ENCODE data around the gene NFYC. TPM values are rescaled to one million over a fixed set of nuclear protein-coding genes. Genes with fewer than 3 reads are reported as not detected.

The NFYC gene
- total RNA-seq, 4 donors from 2014 or later: 39.9 to 43.3 (median 41.8) TPM

DNA sequence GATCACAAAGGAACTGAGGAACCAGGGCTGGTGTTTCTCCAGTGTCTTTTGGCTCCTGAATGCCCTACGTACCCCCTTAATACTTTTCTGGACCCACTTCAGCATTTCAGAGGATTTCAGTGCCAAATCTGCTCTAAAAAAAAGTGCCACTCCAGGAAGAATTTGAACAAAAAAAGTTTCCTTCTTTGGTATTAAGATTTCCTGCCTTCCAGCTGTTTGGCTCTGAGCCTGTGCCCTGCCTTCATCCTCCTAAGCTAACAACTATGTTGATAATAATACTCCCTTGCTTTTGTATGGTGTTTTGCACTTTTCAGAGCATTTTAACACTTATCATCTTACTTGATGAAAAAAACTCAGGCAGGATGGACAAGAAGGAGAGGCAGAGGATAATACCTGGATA lies 15.0 kb upstream of the NFYC start:
- Histone ChIP-seq H3K4me3 (no peak overlapping the region), H3K9me3 (no peaks in the 10 kb centered on the region), H3K36me3 (no peaks in the 10 kb centered on the region), H3K27ac (no peak overlapping the region), H3K4me1 (peaks cover 0 to 10% (median 0%) of the 10 kb centered on the region in 3 donors), H3K27me3 (peaks cover 0 to 17% (median 0%) of the 10 kb centered on the region in 4 donors)
- DNase-seq: no peak
- WGBS, 2 donors: 0 to 6% methylated on average over 1 of the region's 1 CpG
- intact Hi-C loops (cut with DNase I): no loop called here
- TF ChIP-seq, protein P1, sequence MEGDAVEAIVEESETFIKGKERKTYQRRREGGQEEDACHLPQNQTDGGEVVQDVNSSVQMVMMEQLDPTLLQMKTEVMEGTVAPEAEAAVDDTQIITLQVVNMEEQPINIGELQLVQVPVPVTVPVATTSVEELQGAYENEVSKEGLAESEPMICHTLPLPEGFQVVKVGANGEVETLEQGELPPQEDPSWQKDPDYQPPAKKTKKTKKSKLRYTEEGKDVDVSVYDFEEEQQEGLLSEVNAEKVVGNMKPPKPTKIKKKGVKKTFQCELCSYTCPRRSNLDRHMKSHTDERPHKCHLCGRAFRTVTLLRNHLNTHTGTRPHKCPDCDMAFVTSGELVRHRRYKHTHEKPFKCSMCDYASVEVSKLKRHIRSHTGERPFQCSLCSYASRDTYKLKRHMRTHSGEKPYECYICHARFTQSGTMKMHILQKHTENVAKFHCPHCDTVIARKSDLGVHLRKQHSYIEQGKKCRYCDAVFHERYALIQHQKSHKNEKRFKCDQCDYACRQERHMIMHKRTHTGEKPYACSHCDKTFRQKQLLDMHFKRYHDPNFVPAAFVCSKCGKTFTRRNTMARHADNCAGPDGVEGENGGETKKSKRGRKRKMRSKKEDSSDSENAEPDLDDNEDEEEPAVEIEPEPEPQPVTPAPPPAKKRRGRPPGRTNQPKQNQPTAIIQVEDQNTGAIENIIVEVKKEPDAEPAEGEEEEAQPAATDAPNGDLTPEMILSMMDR (IDR thresholded peaks at IDR 0.05): no peak
- no peak for TF ChIP-seq POLR2A (IDR thresholded peaks at IDR 0.05)

DNA sequence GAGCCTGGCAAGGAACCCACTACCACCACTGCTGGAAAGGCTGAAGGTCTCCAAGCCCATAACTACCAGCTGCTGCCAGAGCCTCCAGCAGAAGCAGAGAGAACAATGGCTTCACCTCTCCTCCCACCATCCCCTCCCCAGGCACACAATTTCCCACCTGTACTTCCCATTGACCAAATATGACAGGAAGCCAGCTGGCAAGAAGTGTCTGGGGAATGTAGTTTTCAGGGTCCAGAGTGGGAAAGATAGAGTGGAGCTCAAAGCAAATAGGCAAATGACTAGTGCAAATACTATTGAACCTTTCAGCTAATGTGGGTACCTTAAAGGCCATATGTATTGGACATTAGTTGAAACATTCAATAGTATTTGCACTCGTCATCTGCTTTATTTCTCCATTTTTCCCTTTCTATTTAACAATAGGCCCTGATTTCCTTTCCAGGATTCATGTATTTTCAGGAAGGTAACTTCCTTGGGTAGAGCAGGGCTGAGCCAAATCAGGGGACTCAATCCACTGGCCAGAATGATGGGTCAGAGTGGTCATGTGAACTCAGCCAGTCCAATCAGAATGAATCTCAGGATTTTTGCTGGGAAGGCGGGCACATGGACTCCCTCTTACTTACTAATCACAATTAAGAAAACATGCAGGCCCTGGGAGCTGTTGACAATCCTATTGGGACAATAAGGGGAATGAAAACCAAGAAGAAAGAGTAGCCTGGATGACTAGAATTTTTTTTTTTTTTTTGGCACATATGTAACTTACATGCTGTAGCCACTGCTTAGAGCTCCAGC lies 12.1 kb upstream of the NFYC start:
- whole genome bisulfite sequencing, 2 donors: 86 to 94% methylated on average over 2 of the region's 2 CpGs
- no peak overlapping the region for H3K27ac ChIP-seq
- intact Hi-C loops (cut with DNase I): no loop called here

GRCh38 chr1:40684669-40685068 lies 6.8 kb upstream of the NFYC start:
- no peak for DNase-seq
- Histone ChIP-seq H3K9me3 (no peaks in the 10 kb centered on the region), H3K27ac (no peak overlapping the region), H3K36me3 (peaks cover 0 to 19% (median 0%) of the 10 kb centered on the region in 3 donors), H3K27me3 (no peaks in the 10 kb centered on the region), H3K4me3 (no peak overlapping the region), H3K4me1 (peaks cover 0 to 5% (median 0%) of the 10 kb centered on the region in 3 donors)
- intact Hi-C loops (cut with DNase I): no loop called here
- WGBS, 2 donors: 78 to 91% methylated on average over 3 of the region's 3 CpGs
- TF ChIP-seq POLR2A (IDR thresholded peaks at IDR 0.05): no peak
- TF ChIP-seq, protein P1 (IDR thresholded peaks at IDR 0.05): no peak

More for the DNA sequence above, 12.1 kb upstream of the NFYC start:
- H3K9me3 ChIP-seq: no peaks in the 10 kb centered on the region
- no peaks in the 10 kb centered on the region for H3K36me3 ChIP-seq
- H3K27me3 ChIP-seq: peaks cover 0 to 17% (median 0%) of the 10 kb centered on the region in 4 donors
- TF ChIP-seq POLR2A (IDR thresholded peaks at IDR 0.05): no peak
- TF ChIP-seq, protein P1 (IDR thresholded peaks at IDR 0.05): no peak
- H3K4me3 ChIP-seq: no peak overlapping the region
- peaks cover 0 to 10% (median 0%) of the 10 kb centered on the region in 3 donors for H3K4me1 ChIP-seq
- no peak for DNase-seq

DNA sequence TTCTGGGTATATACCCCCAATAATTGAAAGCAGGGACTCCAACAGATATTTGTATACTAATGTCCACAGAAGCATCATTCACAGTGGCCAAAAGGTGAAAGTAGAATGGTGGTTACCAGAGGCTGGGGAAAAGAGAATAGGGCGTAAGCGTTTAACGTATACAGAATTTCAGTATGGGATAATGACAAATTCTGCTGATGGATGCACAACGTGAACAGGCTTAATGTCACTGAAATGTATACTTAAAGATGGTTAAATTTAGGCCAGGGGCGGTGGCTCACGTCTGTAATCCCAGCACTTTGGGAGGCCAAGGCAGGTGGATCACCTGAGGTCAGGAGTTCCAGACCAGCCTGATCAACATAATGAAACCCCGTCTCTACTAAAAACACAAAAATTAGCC lies 4.4 kb upstream of the NFYC start:
- TF ChIP-seq POLR2A (IDR thresholded peaks at IDR 0.05): no peak
- TF ChIP-seq, protein P1 (IDR thresholded peaks at IDR 0.05): no peak
- intact Hi-C loops (cut with DNase I): no loop called here

DNA sequence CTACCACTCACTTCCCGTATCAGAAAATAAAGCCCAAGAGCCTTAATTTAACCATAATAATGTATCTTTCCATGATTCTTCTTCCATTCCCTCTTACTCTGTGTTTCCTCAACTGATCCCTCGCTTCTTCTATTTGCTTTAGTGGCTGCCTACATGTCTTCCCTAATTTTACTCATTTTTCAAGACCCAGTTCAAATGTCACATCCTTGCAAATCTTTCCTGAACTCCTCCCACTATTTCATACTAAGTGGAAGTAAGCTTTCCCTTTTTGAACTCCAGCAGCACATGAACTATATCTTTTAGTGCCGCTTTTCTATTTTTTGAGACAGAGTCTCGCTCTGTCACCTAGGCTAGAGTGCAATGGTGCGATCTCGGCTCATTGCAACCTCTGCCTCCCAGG lies 3.8 kb upstream of the NFYC start:
- DNase-seq: no peak
- 92 to 93% methylated on average over 5 to 6 of the region's 6 CpGs for WGBS, 2 donors

More for the DNA sequence above, 4.4 kb upstream of the NFYC start:
- WGBS, 2 donors: 92 to 94% methylated on average over 7 of the region's 7 CpGs
- peaks cover 0 to 20% (median 0%) of the 10 kb centered on the region in 3 donors for H3K4me1 ChIP-seq
- no peaks in the 10 kb centered on the region for H3K9me3 ChIP-seq
- no peak overlapping the region for H3K4me3 ChIP-seq
- no peaks in the 10 kb centered on the region for H3K27me3 ChIP-seq
- peaks cover 0 to 19% (median 0%) of the 10 kb centered on the region in 3 donors for H3K36me3 ChIP-seq
- DNase-seq: no peak
- H3K27ac ChIP-seq: no peak overlapping the region

More for the DNA sequence above, 3.8 kb upstream of the NFYC start:
- H3K27me3 ChIP-seq: no peaks in the 10 kb centered on the region
- intact Hi-C loops (cut with DNase I): no loop called here
- H3K36me3 ChIP-seq: peaks cover 0 to 19% (median 0%) of the 10 kb centered on the region in 3 donors
- no peak overlapping the region for H3K27ac ChIP-seq
- no peak overlapping the region for H3K4me3 ChIP-seq
- H3K9me3 ChIP-seq: no peaks in the 10 kb centered on the region
- peaks cover 0 to 26% (median 3%) of the 10 kb centered on the region in 3 donors for H3K4me1 ChIP-seq
- TF ChIP-seq, protein P1 (IDR thresholded peaks at IDR 0.05): no peak
- TF ChIP-seq POLR2A (IDR thresholded peaks at IDR 0.05): no peak
